ENCODE results near the gene COBLL1. TPM values are rescaled to one million over a fixed set of nuclear protein-coding genes. Genes with fewer than 3 reads are reported as not detected.

Gene COBLL1
- total RNA-seq (2021; ENCODE audit: unreplicated experiment) = 4.4 TPM
- polyA plus RNA-seq (2012; ENCODE audit: insufficient read length) = 1.9 TPM
- Bru-seq, nascent RNA = percentile 44 among the genes with signal in this experiment
- BruChase-seq, experiment 1, labeled RNA remaining after a 2-hour chase = percentile 36 among the genes with signal in this experiment
- percentile 38 among the genes with signal in this experiment for BruChase-seq, experiment 2, labeled RNA remaining after a 6-hour chase
- long read RNA-seq = 0 reads

DNA sequence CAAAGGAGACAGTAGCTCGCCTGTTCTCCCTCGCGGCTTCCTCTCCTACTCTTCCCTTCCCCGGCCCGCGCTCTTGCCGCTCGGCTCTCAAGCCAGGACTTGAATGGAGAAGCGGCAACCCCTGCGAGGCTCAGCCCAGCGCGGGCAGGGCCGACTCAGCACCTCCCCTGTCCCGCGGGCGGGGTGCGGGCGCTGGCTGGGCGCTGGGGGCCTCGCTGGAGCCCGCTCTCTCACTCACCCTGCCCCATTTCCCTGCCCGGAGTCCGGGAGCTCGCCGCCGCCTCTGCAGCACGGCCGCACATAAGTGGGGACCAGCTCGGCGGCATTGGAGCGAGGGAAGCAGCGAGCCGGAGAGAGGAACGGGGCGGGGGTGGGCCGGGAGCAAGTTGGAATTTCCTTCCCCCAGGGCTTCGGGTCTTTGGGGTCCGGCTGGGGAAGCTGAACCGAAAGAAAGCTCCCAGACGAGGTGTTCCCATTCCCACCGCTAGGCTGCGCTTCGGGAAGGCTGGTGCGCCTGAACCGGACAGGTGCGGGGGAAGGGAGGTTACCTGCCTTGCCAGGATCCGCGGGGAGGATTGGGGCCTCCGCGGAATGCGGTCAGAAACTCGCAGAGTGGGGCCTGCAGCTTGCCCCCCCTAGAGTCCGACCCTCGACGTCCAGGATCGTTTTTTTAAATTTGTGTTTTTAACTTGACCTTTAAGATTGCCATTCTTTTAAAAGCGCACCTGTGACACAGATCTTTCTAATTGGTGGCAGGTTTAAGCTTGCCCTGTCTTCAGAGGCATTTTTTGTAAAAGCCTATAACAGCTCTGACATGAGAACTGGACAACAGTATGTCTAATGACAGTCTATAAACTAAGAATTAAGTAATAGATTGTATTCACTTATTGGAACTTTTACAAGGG, at the start of gene COBLL1:
Gene COBLL1, minus strand, starts transcription at position 105 of the 905 bp plus-strand sequence. CDS start 627 bp downstream, outside the sequence.
- Histone ChIP-seq H3K27ac (ENCODE audit: low read length) (no peak within 1 kb of the TSS), H3K9me3 (ENCODE audit: control insufficient read depth, insufficient read depth, low read depth, low read length) (no peaks in the 10 kb centered on the region), H3K4me1 (ENCODE audit: control insufficient read depth, insufficient read depth, low read length) (peaks cover 5% of the 10 kb centered on the region; the same call in 1 of the 2 replicates), H3K27me3 (ENCODE audit: control insufficient read depth, insufficient read depth, low read length) (peaks cover 18% of the 10 kb centered on the region), H3K36me3 (ENCODE audit: control insufficient read depth, insufficient read depth, low read length) (no peaks in the 10 kb centered on the region; the same call in 1 of the 2 replicates), H3K4me3 (ENCODE audit: low read depth in 2 of 2, low read length in 2 of 2) (peak within 1 kb of the TSS; percentile 58 to 64)
- no peak for TF ChIP-seq POLR2AphosphoS5 (IDR thresholded peaks at IDR 0.05; ENCODE audit: low read depth, low read length)
- TF ChIP-seq CTCF (IDR thresholded peaks at IDR 0.05) = peak; percentile 91
- no TSS peak for BruUV-seq (replicated peaks)
- intact Hi-C loops (cut with micrococcal nuclease; ENCODE audit: unreplicated experiment) = no loop called here
- DNase-seq (ENCODE audit: low read depth, low spot score) (peak; percentile 17), ATAC-seq (peak; percentile 88)
- in situ Hi-C loops (cut with HindIII; ENCODE audit: low pct_unique_long_range_greater_than_20kb, low sequenced_read_pairs) = no loop called here
- CTCF ChIA-PET = interaction anchor here (0.5 to 0.6 kb wide), 4 partner anchors 9 to 315 kb away, joined by 3 to 4 read pairs (median 4); no protein-coding TSS in a partner anchor
- POLR2A ChIA-PET = no interaction called here

- no TSS peak for BruUV-seq (replicated peaks)
- ChIA-PET POLR2A (no interaction called here), CTCF (no interaction called here)
- ATAC-seq (no peak), DNase-seq (ENCODE audit: low read depth, low spot score) (no peak)
- intact Hi-C loops (cut with micrococcal nuclease; ENCODE audit: unreplicated experiment) (no loop called here), in situ Hi-C loops (cut with HindIII; ENCODE audit: low pct_unique_long_range_greater_than_20kb, low sequenced_read_pairs) (no loop called here)
- Histone ChIP-seq H3K27ac (ENCODE audit: low read length) (no peak overlapping the region), H3K27me3 (ENCODE audit: control insufficient read depth, insufficient read depth, low read length) (no peaks in the 10 kb centered on the region), H3K4me3 (ENCODE audit: low read depth in 2 of 2, low read length in 2 of 2) (no peak overlapping the region), H3K4me1 (ENCODE audit: control insufficient read depth, insufficient read depth, low read length) (no peaks in the 10 kb centered on the region), H3K36me3 (ENCODE audit: control insufficient read depth, insufficient read depth, low read length) (no peaks in the 10 kb centered on the region), H3K9me3 (ENCODE audit: control insufficient read depth, insufficient read depth, low read depth, low read length) (no peaks in the 10 kb centered on the region)
- no peak for TF ChIP-seq CTCF (IDR thresholded peaks at IDR 0.05)
- TF ChIP-seq POLR2AphosphoS5 (IDR thresholded peaks at IDR 0.05; ENCODE audit: low read depth, low read length) = no peak
- TF ChIP-seq TCF7L2 (IDR thresholded peaks at IDR 0.05; ENCODE audit: low read depth, low read length) = no peak
- TF ChIP-seq SIN3A (IDR thresholded peaks at IDR 0.05; ENCODE audit: borderline replicate concordance, insufficient read depth, low read depth, low read length) = no peak
- no peak for TF ChIP-seq REST (IDR thresholded peaks at IDR 0.05; ENCODE audit: insufficient read depth in 1 of 2, low read depth in 2 of 2, low read length in 1 of 2)
These were observed 48.9 kb upstream of the COBLL1 start for GRCh38 chr2:164890544-164890943.

Measured in Panc1 (cell line).